Activated CD8-positive, alpha-beta T cell treated with anti-CD3 and anti-CD28 coated beads, Interleukin-2, amount 10 ng/mL, durations not matched to agents 7 days and 5 days (primary cell): Measurements from ENCODE around the gene HTR3A. TPM values are rescaled to one million over a fixed set of nuclear protein-coding genes. Genes with fewer than 3 reads are reported as not detected.

Experiments used
- ATAC-seq: fragments of 150-1000 bp; cut with Tn5 transposase; one replicate; pipeline ENCODE4 v1.10.0; 2021; ENCODE audit warnings: moderate library complexity
- CTCF ChIA-PET: fragments of 350-600 bp; sonication (Branson Sonifier 250); formaldehyde crosslinking; loops from one replicate; lab custom pipeline; 2021; ENCODE audit warnings: antibody characterized with exemption; lab: Charles Lee
- POLR2A ChIA-PET: fragments of 350-600 bp; sonication (Branson Sonifier 250); formaldehyde crosslinking; loops from one replicate; lab custom pipeline; 2021; ENCODE audit warnings: antibody characterized with exemption; lab: Charles Lee
- DNase-seq: peaks from one replicate; pipeline ENCODE4 v3.0.0-alpha.2; 2020
- H3K27ac Mint-ChIP-seq: one replicate; pipeline ENCODE4 v1.8.0; 2021; ENCODE audit warnings: mild to moderate bottlenecking, mixed read lengths
- H3K27me3 Mint-ChIP-seq: one replicate; pipeline ENCODE4 v1.8.0; 2021; ENCODE audit warnings: low read depth, mixed read lengths
- H3K36me3 Mint-ChIP-seq: one replicate; pipeline ENCODE4 v1.8.0; 2021; ENCODE audit warnings: low read depth, mixed read lengths
- H3K4me1 Mint-ChIP-seq: one replicate; pipeline ENCODE4 v1.8.0; 2021; ENCODE audit warnings: low read depth, mixed read lengths
- H3K4me3 Mint-ChIP-seq: one replicate; pipeline ENCODE4 v1.8.0; 2021; ENCODE audit warnings: mild to moderate bottlenecking, mixed read lengths
- H3K9me3 Mint-ChIP-seq: one replicate; pipeline ENCODE4 v1.8.0; 2022; ENCODE audit warnings: mixed read lengths; ENCODE audit not compliant: insufficient read depth
- total RNA-seq, 2 experiments: library from RNA; stranded (reverse); gene quantifications; one replicate each; pipeline ENCODE4 v1.2.3, GENCODE V29; 2021

HTR3A gene
- total RNA-seq, 2 experiments from 2014 or later: not detected

GRCh38 chr11:113982306-113982705 is 7.4 kb downstream of the HTR3A start:
- ChIA-PET CTCF (no interaction called here), POLR2A (no interaction called here)
- Mint-ChIP-seq H3K4me1 (peaks cover 3% of the 10 kb centered on the region), H3K27me3 (peaks cover 7% of the 10 kb centered on the region), H3K36me3 (no peaks in the 10 kb centered on the region), H3K9me3 (no peaks in the 10 kb centered on the region), H3K27ac (no peak overlapping the region), H3K4me3 (no peak overlapping the region)
- DNase-seq (no peak), ATAC-seq (no peak)

DNA sequence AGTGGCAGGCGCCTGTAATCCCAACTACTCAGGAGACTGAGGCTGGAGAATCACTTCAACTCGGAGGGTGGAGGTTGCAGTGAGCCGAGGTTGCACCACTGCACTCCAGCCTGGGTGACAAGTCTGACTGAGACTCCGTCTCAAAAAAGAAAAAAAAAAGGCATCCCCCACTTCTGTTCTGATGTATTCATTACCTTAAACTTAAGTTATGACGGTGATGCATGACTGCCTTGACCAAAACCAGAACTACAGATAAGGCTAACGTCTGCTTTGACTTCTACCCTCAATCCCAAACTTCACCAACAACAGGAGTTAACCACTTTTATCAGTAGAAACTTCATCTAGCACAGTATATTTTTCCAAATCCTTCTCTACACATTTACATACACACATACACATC is 9.9 kb downstream of the HTR3A start:
- H3K27me3 Mint-ChIP-seq: peaks cover 7% of the 10 kb centered on the region
- ChIA-PET POLR2A (no interaction called here), CTCF (interaction anchor here (0.6 to 1.3 kb wide), 2 partner anchors 43 to 82 kb away, joined by 3 read pairs; no protein-coding TSS in a partner anchor)
- ATAC-seq: no peak
- no peaks in the 10 kb centered on the region for H3K9me3 Mint-ChIP-seq
- H3K4me1 Mint-ChIP-seq: no peaks in the 10 kb centered on the region
- DNase-seq: no peak
- no peak overlapping the region for H3K4me3 Mint-ChIP-seq
- no peaks in the 10 kb centered on the region for H3K36me3 Mint-ChIP-seq
- no peak overlapping the region for H3K27ac Mint-ChIP-seq

DNA sequence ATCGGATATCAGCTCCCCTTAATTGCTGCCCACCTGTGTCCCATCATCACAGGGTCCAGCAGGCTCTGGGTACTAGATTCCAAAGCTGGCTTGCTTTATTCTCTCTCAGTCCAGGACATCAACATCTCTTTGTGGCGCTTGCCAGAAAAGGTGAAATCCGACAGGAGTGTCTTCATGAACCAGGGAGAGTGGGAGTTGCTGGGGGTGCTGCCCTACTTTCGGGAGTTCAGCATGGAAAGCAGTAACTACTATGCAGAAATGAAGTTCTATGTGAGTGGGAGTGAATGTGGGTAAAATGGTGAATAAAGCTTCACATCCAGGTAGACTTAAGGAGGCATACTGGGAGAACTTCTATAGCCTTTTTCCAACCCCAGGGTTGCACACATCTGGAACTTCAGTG is 11.0 kb downstream of the HTR3A start:
- POLR2A ChIA-PET: no interaction called here
- H3K27ac Mint-ChIP-seq: no peak overlapping the region

DNA sequence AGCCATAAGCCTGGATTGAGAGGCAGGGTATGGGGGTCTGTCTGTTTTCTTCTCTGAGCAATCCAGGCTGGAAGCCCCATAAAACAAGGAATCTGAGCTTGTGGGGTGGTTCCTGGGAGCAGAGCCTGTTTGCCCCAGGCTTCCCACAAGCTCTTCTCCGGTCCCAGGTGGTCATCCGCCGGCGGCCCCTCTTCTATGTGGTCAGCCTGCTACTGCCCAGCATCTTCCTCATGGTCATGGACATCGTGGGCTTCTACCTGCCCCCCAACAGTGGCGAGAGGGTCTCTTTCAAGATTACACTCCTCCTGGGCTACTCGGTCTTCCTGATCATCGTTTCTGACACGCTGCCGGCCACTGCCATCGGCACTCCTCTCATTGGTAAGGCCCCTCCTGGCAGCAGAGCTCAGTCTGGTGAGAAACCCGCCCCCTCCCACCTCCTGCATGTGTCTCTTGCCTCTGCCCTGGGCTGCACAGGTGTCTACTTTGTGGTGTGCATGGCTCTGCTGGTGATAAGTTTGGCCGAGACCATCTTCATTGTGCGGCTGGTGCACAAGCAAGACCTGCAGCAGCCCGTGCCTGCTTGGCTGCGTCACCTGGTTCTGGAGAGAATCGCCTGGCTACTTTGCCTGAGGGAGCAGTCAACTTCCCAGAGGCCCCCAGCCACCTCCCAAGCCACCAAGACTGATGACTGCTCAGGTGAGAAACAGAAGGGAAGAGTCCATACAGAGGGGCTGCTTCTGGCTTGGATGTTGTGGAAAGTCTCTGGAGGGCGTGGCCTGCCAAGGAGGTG is 11.6 kb downstream of the HTR3A start:
- Mint-ChIP-seq H3K4me3 (no peak overlapping the region), H3K9me3 (no peaks in the 10 kb centered on the region), H3K27me3 (peaks cover 7% of the 10 kb centered on the region), H3K27ac (no peak overlapping the region), H3K4me1 (no peaks in the 10 kb centered on the region), H3K36me3 (no peaks in the 10 kb centered on the region)
- DNase-seq (no peak), ATAC-seq (no peak)
- ChIA-PET CTCF (no interaction called here), POLR2A (no interaction called here)

More for the DNA sequence above, 11.0 kb downstream of the HTR3A start:
- Mint-ChIP-seq H3K9me3 (no peaks in the 10 kb centered on the region), H3K36me3 (no peaks in the 10 kb centered on the region), H3K4me3 (no peak overlapping the region), H3K27me3 (peaks cover 6% of the 10 kb centered on the region), H3K4me1 (no peaks in the 10 kb centered on the region)
- DNase-seq: no peak
- ATAC-seq: no peak
- CTCF ChIA-PET: interaction anchor here (1.3 kb wide), 1 partner anchor 42 kb away, joined by 3 read pairs; no protein-coding TSS in a partner anchor

DNA sequence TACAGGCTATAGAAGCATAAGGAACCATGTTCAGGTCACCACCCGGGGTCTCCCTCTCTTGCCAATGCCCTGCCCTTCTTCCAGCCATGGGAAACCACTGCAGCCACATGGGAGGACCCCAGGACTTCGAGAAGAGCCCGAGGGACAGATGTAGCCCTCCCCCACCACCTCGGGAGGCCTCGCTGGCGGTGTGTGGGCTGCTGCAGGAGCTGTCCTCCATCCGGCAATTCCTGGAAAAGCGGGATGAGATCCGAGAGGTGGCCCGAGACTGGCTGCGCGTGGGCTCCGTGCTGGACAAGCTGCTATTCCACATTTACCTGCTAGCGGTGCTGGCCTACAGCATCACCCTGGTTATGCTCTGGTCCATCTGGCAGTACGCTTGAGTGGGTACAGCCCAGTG is 14.5 kb downstream of the HTR3A start:
- H3K9me3 Mint-ChIP-seq: no peaks in the 10 kb centered on the region
- ChIA-PET CTCF (interaction anchor here (0.7 kb wide), 1 partner anchor 272 kb away, joined by 3 read pairs; no protein-coding TSS in a partner anchor), POLR2A (no interaction called here)
- no peak overlapping the region for H3K27ac Mint-ChIP-seq
- DNase-seq (no peak), ATAC-seq (no peak)
- peaks cover 14% of the 10 kb centered on the region for H3K27me3 Mint-ChIP-seq
- no peak overlapping the region for H3K4me3 Mint-ChIP-seq
- no peaks in the 10 kb centered on the region for H3K36me3 Mint-ChIP-seq
- no peaks in the 10 kb centered on the region for H3K4me1 Mint-ChIP-seq

GRCh38 chr11:113989916-113990315 is 15.0 kb downstream of the HTR3A start:
- POLR2A ChIA-PET: no interaction called here
- ATAC-seq (no peak), DNase-seq (no peak)
- Mint-ChIP-seq H3K27me3 (peaks cover 14% of the 10 kb centered on the region), H3K36me3 (no peaks in the 10 kb centered on the region), H3K4me1 (peaks cover 5% of the 10 kb centered on the region), H3K27ac (no peak overlapping the region), H3K9me3 (no peaks in the 10 kb centered on the region), H3K4me3 (no peak overlapping the region)
- CTCF ChIA-PET: interaction anchor here (8.0 kb wide), 1 partner anchor 273 kb away, joined by 178 read pairs; no protein-coding TSS in a partner anchor

DNA sequence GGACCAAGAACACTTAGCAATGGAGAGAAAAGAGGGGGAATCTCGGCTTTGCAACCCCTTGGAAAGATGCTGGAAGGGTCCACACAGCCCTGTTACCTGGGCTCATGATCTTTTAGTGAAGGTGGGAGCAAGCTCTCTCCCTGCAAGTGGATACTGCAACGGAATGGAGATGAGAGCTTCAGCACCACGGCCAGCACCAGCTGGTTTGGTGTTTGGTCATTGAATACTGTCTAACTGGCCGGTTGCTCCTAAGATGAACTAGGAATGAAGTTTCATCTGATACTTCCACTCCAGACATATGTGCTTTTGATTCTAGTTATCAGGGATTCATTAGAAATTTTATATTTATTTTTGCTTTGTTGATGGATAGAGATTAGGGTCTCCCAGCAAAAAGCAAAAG is 16.3 kb downstream of the HTR3A start:
- peaks cover 11% of the 10 kb centered on the region for H3K4me1 Mint-ChIP-seq
- H3K27me3 Mint-ChIP-seq: peaks cover 11% of the 10 kb centered on the region
- no peaks in the 10 kb centered on the region for H3K36me3 Mint-ChIP-seq
- ChIA-PET CTCF (interaction anchor here (1.4 to 8.0 kb wide), 2 partner anchors 272 to 290 kb away, joined by 3 to 178 read pairs; no protein-coding TSS in a partner anchor), POLR2A (interaction anchor here (0.6 kb wide), 1 partner anchor 440 kb away, joined by 3 read pairs; no protein-coding TSS in a partner anchor)
- H3K9me3 Mint-ChIP-seq: no peaks in the 10 kb centered on the region
- no peak overlapping the region for H3K4me3 Mint-ChIP-seq
- peak; percentile 42 for DNase-seq
- ATAC-seq: peak; percentile 35
- H3K27ac Mint-ChIP-seq: no peak overlapping the region

DNA sequence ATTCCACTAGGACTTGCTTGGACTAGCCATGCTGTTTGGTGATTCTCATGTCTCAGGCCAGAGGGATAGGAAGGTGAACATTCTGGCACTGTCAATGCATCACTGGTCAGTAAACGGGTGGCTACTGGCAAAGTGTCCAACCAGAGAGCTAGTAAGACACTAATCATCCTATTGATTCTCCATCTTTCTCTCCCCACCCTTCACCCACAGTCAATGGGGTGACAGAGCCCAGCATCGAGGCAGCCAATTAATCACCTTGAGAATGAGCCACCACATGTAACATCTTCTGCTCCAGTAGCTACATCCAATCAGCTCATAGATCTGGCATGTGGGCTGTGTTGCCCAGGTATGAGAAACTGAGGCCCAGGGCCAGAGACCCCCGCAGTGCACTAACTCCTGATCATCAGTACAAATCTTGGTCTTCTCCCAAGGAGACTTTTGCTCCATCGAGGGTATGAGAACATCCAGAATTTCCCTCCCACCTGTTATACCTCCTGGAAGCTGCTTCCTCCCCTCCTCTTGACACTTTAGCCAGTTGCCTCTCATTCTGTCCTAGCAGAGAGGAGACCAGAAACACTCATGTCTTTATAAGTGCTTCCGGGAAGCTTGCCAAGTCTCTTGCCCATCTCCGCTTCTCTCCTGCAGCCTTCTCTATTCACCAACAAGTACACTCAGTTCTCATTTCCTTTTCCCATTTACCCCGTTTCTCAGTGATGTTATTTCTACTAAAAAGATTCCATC is 17.0 kb downstream of the HTR3A start:
- Mint-ChIP-seq H3K4me3 (no peak overlapping the region), H3K4me1 (peaks cover 11% of the 10 kb centered on the region), H3K27me3 (peaks cover 14% of the 10 kb centered on the region), H3K27ac (no peak overlapping the region), H3K9me3 (no peaks in the 10 kb centered on the region), H3K36me3 (no peaks in the 10 kb centered on the region)
- DNase-seq (no peak), ATAC-seq (no peak)
- ChIA-PET CTCF (interaction anchor here (1.4 to 8.0 kb wide), 2 partner anchors 271 to 289 kb away, joined by 3 to 178 read pairs; no protein-coding TSS in a partner anchor), POLR2A (interaction anchor here (0.6 kb wide), 1 partner anchor 439 kb away, joined by 3 read pairs; no protein-coding TSS in a partner anchor)

DNA sequence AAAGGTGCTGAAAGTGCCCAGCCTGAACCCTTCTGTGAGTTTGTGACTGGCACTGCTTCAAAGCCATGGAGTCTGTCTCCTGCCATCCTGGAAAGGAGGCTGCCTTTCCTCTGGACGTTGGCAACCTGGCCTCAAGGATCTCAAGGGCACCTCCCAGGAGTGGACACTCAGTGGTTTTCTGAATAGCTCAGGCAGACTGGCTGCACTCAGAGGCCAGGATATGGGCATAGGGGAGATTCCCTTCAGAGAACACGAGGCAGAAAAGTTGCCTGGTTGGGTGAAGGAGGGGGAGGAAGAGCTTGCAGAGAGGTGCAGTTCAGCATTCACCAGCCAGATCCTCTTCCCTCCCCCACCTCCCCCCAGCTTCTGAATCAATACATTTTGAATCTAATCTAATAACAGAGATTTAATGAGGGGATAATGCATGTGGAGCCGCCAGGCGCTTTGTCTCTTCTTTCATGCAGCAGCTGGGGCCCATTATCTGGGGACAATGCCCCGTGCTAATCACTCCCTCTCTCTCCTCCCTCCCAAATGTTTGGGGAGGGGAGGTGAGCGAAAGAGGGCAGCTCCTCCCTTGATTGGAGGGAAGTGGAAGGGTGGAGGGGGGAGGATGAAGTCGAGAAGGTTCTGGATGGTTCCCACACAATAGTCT is 17.7 kb downstream of the HTR3A start:
- Mint-ChIP-seq H3K9me3 (no peaks in the 10 kb centered on the region), H3K4me3 (no peak overlapping the region), H3K4me1 (peaks cover 11% of the 10 kb centered on the region), H3K27me3 (peaks cover 14% of the 10 kb centered on the region), H3K27ac (no peak overlapping the region), H3K36me3 (no peaks in the 10 kb centered on the region)
- ChIA-PET CTCF (interaction anchor here (1.1 to 8.0 kb wide), 4 partner anchors 96 to 289 kb away, joined by 3 to 178 read pairs (median 4); no protein-coding TSS in a partner anchor), POLR2A (no interaction called here)
- DNase-seq (no peak), ATAC-seq (no peak)

GRCh38 chr11:113994077-113994954 is 19.4 kb downstream of the HTR3A start:
- no peaks in the 10 kb centered on the region for H3K9me3 Mint-ChIP-seq
- H3K27me3 Mint-ChIP-seq: peaks cover 14% of the 10 kb centered on the region
- DNase-seq (peak; percentile 48), ATAC-seq (no peak)
- H3K4me3 Mint-ChIP-seq: no peak overlapping the region
- CTCF ChIA-PET: interaction anchor here (0.8 to 8.0 kb wide), 13 partner anchors 22 to 274 kb away, joined by 3 to 178 read pairs (median 5); no protein-coding TSS in a partner anchor
- H3K27ac Mint-ChIP-seq: no peak overlapping the region
- no peaks in the 10 kb centered on the region for H3K36me3 Mint-ChIP-seq
- H3K4me1 Mint-ChIP-seq: peaks cover 11% of the 10 kb centered on the region
- POLR2A ChIA-PET: interaction anchor here (0.6 kb wide), 1 partner anchor 286 kb away, joined by 3 read pairs; no protein-coding TSS in a partner anchor
